ENCODE measurements around the gene DUSP14.

Gene DUSP14

DNA sequence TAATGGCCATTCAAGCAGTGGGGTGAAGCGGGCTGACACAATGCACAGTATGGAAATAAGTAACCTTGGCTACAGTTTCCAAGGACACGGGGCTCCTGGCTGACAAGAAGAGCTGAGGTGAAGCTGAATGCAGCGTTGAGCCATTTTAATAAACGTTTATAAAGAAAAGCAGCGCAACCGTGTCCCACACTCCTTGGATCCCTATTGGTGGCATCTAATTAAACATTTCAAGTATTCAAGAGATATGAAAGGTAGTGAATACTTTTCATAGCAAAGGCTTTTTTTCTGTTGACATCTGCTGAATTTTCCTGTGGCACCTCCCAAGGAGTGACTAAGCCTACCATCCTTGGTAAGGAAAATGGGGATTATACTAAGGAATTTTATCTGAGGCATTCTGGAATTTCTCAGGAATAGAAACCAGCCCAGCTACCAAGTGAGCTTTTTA is 26.5 kb downstream of the DUSP14 start:
- DNase-seq (ENCODE audit: low read depth in 2 of 2) = no peak

DNA sequence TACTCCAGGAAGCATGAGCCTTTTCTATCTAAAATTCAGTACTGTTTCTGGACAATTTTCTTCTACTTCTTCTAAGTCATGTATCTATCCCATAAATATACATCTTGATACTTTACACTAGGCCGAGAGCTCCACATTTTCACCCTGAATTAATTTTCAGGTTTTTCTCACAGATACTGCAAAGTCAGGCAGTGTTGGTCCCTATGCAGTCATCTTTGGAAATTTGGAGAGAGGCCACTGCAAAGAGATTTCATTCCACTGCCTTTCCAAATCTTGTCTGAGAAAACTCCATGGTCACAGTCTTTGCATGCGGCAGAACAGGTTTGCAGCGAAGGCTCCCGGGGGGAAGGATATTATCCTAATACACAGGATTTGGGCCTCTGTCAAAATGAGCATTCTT is 28.2 kb downstream of the DUSP14 start:
- DNase-seq (ENCODE audit: low read depth in 2 of 2) = no peak

DNA sequence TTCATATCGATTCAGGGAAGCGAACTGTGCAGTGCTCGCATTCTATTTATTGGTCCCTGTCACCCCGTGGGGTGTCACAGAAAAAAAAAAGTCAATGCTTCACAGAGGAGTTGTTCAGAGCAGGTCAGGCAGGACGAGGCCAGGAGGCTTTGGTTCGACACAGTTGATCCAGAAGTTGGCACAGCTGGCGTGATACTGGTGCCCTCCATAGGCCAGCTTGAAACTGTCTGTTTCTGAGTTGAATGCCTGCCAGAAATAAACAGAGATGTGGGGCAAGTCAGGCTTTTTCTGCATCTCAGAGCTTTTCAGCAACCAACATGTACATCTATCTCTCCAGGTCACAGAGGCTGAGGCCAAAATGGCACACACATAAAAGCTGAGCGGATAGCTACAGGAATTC is 29.1 kb downstream of the DUSP14 start:
- no peak for DNase-seq (ENCODE audit: low read depth in 2 of 2)

DNA sequence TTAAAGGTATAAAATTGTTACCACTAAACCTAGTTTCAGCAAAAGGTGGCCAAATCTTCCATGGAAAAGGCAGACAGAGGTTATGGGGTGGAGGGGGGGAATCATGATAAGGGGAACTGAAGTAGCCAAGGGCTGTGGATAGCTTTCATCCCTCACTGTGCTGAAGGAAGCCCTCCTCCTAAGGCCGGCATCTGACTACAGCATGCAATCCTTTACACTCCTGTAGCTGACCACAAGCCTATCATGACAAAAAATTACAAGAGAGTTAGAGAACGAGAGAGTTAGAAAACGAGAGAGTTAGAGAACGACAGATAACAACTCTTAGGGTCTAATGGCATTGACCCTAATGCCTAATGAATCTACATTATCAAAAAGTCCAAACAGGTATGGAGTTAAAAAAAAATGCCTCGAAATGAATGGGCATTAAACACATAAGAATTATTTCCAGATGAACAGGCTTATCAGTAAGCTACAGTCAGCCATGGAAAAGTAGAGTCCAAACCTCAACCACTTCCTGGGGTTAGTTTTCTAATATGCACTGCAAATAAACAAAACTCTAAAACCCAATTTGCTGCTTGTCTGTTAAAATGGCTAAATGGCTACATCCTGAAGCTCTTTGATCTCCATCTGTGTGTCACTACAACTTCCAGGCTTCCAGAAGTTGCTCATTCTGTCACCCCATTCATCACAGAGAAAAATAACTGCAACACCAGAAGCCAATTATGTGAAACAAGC is 29.7 kb downstream of the DUSP14 start:
- no peak for DNase-seq (ENCODE audit: low read depth in 2 of 2)

DNA sequence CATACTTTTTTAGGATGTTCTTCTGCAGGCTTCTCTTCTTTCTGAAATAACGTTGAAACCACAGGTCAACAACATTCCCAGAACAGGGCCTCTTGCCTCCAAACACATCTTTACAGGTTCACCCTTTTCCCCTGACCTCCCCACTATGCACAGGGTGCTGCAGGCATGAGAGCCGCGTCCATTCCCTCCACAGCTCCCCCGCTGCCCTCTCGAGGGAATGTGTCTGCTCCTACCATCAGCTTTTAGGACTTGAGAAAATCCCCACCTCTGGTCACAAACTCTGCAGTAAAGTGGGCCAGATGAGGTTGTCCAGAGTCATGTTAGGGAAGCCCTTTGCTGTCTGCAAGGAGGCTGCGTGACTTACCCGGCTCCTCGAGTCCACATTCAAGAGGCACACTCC is 30.5 kb downstream of the DUSP14 start:
- DNase-seq (ENCODE audit: low read depth in 2 of 2) = no peak

DNA sequence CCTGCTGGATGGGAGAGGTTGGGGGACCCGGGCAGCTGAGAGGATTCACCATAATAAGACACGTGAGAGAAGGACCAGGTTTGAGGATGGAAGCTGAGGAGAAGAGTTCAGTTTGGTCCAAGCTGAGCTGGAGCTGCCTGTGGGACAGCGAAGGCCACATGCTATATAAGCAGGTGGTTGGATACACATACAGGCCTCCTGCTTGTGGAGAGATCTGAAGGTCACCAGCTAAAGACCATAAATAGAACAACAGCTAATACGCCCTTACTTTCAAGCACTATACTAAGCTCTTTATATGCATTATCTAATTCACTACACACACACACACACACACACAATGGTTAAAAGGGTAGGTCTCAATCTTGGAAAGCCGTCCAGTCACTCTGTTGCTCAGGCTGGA is 32.1 kb downstream of the DUSP14 start:
- DNase-seq (ENCODE audit: low read depth in 2 of 2) = no peak

DNA sequence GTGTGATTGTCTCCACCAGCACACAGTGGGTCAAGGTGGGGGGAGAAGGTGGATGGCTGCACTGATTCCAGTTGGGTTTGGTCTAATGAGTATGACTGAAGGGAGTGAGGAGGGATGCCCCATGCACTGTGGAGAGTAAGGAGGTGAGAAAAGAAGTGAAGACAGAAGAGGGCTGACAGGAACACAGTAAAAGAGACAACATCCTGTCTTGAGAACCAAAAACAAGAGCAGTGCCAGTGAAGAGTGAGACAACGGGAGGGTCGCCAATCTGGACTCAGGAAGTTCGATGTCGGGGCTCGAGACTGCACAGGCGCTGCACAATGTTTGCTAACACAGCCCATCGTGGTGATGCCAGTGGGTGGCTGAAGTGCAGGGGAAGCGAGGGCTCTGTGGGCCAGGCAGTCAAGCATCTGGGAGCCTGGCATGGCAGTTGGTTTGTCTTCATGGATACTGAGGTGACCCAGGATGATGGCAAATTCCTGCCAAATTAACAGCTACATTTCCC is 34.1 kb downstream of the DUSP14 start:
- DNase-seq (ENCODE audit: low read depth in 2 of 2) = no peak

DNA sequence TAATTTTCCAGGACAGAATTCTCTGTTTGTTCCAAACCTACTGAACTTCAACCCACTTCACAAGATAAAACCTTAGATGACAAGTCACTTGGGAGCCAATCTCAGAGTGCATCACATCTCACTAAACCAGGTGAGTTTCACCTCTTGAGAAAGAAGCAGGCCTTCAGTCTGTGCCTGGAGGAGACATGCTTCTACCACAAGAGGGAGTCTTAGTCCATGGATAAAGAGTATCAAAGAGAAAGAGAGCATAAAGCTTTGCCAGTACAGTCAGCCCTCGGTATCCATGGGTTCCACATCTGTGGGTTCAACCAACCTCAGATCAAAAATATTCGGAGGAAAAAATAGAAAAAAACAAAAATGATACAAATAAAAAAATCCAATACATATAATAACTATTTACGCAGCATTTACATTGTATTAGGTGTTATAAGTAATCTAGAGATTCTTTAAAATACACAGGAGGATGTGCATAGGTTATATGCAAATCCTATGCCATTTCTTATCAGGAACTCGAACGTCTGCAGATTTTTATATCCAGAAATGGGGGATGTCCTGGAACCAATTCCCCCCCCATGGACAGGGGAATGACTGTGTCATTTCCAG is 37.7 kb downstream of the DUSP14 start:
- no peak for DNase-seq (ENCODE audit: low read depth in 2 of 2)

DNA sequence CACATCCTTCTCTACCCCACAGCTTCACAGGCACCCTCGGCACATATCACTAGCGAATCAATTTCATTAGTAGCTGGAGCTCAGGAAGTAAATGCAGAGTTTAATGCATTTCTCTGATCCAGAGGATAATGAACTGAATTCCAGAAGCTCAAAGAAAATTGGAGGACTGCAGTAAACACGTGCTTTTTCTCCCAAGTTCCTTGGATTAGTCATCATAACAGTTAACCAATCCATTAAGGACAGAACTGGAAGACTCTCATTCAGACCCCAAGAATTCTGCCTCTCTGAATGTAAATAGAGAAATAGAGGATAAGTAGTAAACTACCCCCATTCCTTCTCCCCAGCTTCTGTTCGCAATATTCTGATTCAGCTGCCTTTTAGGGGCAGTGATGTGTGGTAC is 40.7 kb downstream of the DUSP14 start:
- no peak for DNase-seq (ENCODE audit: low read depth in 2 of 2)

DNA sequence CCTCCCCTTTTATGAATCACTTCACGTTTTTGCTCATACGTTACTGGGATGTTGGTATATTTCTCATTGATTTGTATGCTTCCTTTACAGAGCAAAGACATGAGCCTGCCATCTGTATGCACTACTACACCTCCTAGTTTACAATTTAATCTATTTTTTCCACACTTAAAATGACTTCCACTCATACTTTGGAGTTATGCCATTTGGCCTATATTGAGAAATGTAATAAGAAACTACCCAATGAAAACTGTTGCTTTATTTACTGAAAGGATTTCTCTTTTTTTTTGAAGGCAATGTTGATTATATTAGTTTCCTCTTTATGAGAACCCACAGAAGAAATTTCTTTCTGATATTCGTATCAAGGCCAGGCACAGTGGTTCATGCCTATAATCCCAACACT is 43.1 kb downstream of the DUSP14 start:
- DNase-seq (ENCODE audit: low read depth in 2 of 2) = no peak

DNA sequence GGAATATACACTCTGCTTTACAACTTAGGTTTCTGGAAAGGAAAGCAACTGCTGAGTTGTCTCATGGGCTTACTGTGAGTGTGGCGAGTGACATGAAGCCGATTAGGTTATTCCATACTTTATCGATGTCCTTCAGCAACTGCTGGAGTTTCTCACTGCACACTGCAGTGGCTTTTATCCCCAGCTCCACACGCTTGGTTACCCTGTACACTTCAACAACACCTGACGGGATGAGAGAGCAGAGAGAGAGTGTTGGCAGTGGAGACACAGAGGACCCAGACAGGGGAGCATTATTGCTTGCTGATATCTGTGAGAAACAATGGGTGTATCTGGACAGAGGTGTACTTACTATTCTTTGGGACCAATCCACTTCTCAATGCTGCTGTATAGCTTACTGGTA is 46.2 kb downstream of the DUSP14 start:
- DNase-seq (ENCODE audit: low read depth in 2 of 2) = no peak

DNA sequence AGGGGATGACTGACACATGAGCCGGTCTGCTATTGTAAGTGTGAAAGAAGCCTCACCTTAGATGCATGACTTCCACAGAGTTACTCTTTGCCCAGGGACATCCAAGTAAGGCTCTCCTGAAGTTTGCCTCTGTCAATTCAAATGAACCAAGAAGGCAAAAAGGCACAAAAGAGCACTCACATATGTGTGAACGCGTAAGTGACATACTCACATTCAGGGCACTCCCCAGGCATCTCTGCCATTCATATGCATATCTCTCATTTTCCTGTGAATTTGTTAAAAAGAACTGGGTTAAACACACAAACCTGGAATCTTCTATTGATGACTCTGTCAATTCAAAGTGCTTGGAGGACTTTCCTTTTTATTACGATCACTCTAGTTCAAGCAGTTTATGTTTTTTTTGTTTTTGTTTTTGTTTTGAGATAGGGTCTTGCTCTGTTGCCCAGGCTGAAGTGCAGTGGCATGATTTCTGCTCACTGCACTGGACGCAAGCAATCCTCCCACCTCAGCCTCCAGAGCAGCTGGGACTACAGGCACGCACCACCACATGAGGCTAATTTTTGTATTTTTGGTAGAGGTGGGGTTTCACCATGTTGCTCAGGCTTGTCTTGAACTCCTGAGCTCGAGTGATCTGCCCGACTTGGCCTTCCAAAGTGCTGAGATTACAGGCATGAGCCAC is 49.4 kb downstream of the DUSP14 start:
- no peak for DNase-seq (ENCODE audit: low read depth in 2 of 2)

DNA sequence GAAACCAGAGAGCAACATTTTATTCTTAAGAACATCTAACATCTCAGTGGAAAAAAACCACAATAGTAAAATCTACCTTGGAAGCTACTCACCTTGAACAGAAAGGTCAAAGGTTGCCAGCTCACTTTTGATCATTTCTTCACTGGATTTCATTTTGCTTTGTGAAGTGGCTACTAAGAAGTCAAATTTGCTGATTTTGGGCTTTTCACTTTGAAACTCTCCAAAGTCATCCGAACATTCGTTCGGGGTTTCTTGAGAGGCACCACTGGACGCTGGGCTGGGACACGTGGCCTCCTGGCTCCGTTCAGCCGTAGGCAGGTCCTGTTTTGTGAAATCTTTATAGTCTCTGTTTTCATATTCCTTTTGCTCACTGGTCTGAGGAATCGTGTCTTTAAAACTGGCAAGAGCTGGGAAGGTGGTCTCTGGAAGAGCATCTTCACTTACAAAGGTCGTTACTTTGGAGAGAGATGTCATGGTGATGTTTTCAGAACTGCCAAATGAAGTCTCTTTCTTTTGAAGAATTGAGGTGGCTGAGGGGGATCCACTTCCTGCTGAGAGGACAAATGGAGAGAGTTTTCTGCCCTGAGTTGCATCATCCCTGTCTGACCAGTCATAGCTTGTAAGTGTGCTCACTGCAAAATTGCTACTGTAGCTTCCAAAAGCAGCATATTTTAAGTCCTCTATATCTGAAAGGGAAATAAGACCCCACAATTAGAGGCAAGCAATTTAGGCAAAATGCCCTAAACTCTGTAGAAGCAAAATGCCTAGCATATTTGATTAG is 52.4 kb downstream of the DUSP14 start:
- no peak for DNase-seq (ENCODE audit: low read depth in 2 of 2)

DNA sequence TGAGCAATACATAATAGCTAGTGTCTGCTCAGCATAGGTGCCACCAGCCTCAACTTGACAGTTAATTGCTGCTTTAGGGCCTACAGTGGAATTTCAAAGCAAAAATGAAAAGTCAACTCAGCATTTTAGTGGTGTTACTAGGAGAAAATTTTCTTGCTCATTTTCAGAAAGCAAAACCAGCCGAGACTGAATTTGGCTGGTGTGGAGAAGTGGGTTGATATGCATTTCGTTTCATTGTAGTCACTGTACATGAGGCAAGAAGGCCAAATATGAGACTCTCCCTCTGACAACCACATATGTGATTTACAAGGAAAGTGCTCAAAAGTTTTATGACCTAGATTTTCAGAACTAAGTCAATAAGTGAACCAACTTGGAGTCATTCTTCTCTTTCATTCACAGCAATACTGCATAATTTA is 54.0 kb downstream of the DUSP14 start:
- DNase-seq (ENCODE audit: low read depth in 2 of 2) = no peak

DNA sequence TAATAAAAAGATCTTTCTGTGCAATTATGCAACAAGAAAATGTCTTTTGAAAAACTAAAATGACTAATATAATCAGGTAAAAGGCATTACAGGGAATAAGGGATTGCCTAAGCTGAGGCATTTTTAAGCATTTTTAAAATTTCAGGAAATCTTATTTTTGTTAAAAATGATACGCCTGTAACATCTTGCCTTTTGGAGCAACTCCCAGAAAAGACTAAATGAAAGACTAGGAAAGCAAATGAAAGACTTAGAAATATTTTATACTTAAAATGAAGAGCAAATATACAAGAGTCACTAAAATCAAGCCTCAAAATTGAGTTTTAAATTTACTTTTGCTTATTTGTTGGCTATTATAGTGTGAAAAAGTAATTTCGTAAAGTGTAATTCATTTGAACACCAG is 55.8 kb downstream of the DUSP14 start:
- DNase-seq (ENCODE audit: low read depth in 2 of 2) = no peak

DNA sequence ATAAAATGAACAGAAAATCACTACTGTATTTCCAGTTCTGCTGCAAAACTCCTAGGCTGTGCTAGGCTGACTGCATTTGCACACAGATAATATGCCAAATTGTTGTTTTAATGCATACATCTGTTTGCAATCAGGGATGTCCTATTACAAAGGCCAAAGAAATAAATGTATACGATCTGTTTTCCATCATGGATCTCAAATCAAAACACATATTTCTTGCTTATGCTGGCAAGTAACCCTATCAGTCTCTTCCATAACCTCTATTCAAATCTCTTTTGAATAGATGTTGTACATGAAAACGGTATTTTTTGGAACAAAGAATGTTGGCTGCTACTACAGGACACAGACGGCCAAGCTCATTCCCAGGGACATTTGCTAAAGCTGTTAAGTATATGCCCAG is 56.6 kb downstream of the DUSP14 start:
- DNase-seq (ENCODE audit: low read depth in 2 of 2) = no peak

DNA sequence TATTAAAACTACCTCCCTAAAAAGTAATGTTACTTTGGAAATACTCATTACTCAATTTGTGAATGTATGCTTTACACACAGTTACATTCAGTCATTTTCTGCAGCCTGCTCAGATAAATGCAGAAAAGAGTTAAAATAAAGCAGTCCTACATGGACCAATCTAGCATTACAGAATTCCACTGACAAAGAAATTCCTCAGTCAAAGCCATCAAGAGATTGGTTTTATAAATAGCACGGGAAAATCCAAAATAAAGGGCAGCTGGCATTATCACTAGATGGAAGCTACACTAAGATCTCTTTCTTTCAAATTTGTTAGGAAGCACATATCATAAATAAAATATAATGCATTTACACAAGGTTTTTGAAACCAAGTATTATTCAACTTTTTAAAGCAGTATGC is 58.3 kb downstream of the DUSP14 start:
- DNase-seq (ENCODE audit: low read depth in 2 of 2) = no peak

DNA sequence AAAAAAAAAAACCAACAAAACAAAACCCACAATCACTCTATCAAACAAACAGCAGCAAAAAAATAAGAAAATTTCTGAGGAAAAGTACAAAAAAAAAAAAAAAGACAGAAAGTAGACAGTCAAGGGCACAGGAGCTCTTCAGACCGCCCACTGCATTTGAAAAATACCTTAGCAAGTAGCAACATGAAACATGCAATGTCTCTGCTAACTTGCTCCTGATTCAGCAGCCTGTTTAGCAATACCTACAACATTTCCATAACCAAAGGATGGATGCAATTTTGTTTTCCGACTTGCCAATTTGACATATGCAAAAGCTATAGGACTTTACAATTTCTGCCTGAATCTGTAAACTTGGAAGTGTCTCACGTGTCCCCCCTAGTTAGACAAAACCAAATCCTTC is 62.1 kb downstream of the DUSP14 start:
- no peak for DNase-seq (ENCODE audit: low read depth in 2 of 2)

DNA sequence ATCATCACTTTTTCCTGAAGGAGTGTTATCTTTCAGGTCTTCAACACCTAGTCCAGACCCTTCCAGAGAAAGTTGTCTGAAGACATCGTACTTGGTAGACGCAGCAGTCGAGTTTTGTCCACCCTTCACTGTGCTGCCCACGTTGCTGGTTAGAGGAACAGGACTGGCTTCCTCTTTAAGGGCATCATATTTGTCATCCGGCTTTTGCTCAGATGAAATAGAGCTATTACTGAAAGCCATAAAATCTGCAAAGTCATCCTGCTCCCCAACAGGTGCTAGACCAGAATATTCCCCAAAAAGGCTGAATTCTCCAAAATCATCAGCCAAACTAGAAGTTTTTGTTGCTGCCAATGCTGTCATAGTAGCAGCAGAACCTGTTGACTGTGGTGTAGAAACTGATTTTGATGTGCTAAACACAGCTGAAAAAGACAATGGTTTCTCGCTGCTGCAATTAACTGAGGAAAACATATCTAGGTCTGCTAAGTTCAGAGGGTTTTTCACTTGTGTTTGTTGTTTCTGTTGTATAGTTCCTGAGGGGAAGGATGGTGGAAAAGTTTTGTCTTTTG is 63.8 kb downstream of the DUSP14 start:
- DNase-seq (ENCODE audit: low read depth in 2 of 2) = no peak

DNA sequence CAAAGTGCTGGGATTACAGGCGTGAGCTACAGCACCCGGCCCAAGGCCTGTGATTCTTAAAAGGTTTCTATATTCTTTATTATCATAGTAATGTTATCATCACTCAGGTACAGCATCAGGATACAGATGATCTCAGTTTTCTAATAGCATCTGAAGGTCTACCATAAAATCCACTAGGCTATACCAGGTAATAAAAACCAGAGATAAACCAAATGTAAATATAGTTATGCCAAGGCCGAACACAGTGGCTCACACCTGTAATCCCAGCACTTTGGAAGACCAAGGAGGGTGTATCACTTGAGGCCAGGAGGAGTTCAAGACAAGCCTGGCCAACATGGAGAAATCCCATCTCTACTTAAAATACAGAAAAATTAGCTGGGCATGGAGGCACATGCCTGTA is 65.7 kb downstream of the DUSP14 start:
- DNase-seq (ENCODE audit: low read depth in 2 of 2) = no peak

DNA sequence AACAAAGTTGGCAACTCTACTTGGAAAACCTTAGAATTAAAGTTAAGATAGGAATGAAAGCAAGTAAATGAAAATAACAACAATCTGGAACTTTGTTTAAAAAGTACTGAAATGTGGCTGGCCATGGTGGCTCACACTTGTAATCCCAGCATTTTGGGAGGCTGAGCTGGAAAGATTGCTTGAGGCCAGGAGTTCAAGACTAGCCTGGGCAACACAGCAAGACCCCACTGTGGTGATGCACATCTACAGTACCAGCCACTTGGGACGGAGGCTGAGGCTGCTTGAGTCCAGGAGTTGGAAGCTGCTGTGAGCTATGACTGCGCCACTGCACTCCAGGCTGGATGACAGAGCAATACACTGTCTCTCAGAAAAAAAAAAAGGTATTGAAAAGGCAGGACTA is 67.8 kb downstream of the DUSP14 start:
- DNase-seq (ENCODE audit: low read depth in 2 of 2) = no peak

DNA sequence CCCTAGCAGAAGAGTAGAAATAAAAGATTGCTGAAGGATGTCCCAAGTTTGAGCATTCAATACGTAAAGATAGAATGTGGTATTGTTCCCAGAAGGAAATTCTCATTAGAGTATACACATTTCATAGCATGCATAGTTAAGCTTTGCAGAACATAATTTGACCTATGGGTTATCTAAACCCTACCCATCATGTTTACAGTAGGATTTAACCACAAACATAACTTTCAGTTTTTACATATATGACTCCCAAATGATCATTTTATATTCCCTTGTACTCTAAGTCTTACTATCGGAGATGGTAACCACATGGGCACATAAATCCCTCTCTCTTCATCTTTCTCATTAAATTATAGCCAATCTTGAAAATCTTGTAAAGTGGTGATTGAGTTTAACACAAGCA is 68.6 kb downstream of the DUSP14 start:
- no peak for DNase-seq (ENCODE audit: low read depth in 2 of 2)

All from stimulated activated CD8-positive, alpha-beta memory T cell treated with anti-CD3 and anti-CD28 coated beads, Interleukin-15, amount 100 ng/mL, for 48 hours (primary cell).